Osteoblast (primary cell): Measurements from ENCODE around the gene GAB2. TPM values are rescaled to one million over a fixed set of nuclear protein-coding genes. Genes with fewer than 3 reads are reported as not detected.

Experiments used
- DNase-seq: peaks from one replicate; pipeline ENCODE4 v3.0.0; 2011; ENCODE audit warnings: low spot score, mixed read lengths; ENCODE audit not compliant: insufficient read length; ENCODE audit errors: missing footprints
- H2AFZ ChIP-seq: 2 replicates; pipeline ENCODE4 v1.6.0; 2011; ENCODE audit warnings: mild to moderate bottlenecking, low read length
- H3K27ac ChIP-seq: 2 replicates; pipeline ENCODE4 v1.5.1; 2011; ENCODE audit warnings: mild to moderate bottlenecking, low read depth, low read length, moderate library complexity
- H3K27me3 ChIP-seq: 2 replicates; pipeline ENCODE4 v1.6.0; 2012; ENCODE audit warnings: mild to moderate bottlenecking, control low read depth, inconsistent platforms, low read length, moderate library complexity; ENCODE audit not compliant: insufficient read depth
- H3K36me3 ChIP-seq: 2 replicates; pipeline ENCODE4 v1.5.1; 2011; ENCODE audit warnings: mild to moderate bottlenecking, low read length, control low read depth, moderate library complexity; ENCODE audit not compliant: insufficient read depth
- H3K4me1 ChIP-seq: 2 replicates; pipeline ENCODE4 v1.5.1; 2011; ENCODE audit warnings: mild to moderate bottlenecking, low read length, control low read depth, moderate library complexity; ENCODE audit not compliant: insufficient read depth
- H3K4me2 ChIP-seq: 2 replicates; pipeline ENCODE4 v1.6.0; 2011; ENCODE audit warnings: mild to moderate bottlenecking, low read length; ENCODE audit not compliant: insufficient read depth
- H3K4me3 ChIP-seq: fragments of 200-600 bp; sonication (generic); 3 replicates; pipeline ENCODE4 v1.5.1; 2012; ENCODE audit warnings: mild to moderate bottlenecking, low read length, inconsistent platforms; ENCODE audit not compliant: insufficient read depth
- H3K79me2 ChIP-seq: 2 replicates; pipeline ENCODE4 v1.6.0; 2012; ENCODE audit warnings: mild to moderate bottlenecking, low read length, control low read depth, inconsistent platforms; ENCODE audit not compliant: insufficient read depth
- H3K9me3 ChIP-seq: 2 replicates; pipeline ENCODE4 v1.5.1; 2011; ENCODE audit warnings: low read depth, low read length, control low read depth
- H4K20me1 ChIP-seq: 2 replicates; pipeline ENCODE4 v1.6.0; 2012; ENCODE audit warnings: mild to moderate bottlenecking, low read length, control low read depth; ENCODE audit not compliant: insufficient read depth
- CTCF ChIP-seq: IDR thresholded peaks from 2 replicates; pipeline ENCODE4 v1.5.1; 2011; ENCODE audit warnings: mild to moderate bottlenecking, low read depth, low read length, moderate library complexity; ENCODE audit errors: extremely low read depth
- total RNA-seq: library from RNA; depleted of rRNA; stranded (reverse); fragments of >200 nt; gene quantifications from 2 replicates; pipeline ENCODE4 v1.2.3, GENCODE V29; 2012

The GAB2 gene
- total RNA-seq, 1 donor, result 18.5 TPM

- no peak overlapping the region for H2AFZ ChIP-seq
- no peaks in the 10 kb centered on the region for H3K36me3 ChIP-seq
- no peak overlapping the region for H3K27ac ChIP-seq
- H3K4me1 ChIP-seq, result no peaks in the 10 kb centered on the region
- H3K4me2 ChIP-seq, result no peak overlapping the region
- H4K20me1 ChIP-seq, result peaks cover 8% of the 10 kb centered on the region
- no peak overlapping the region for H3K4me3 ChIP-seq
- no peak for TF ChIP-seq CTCF
- no peak for DNase-seq
- H3K79me2 ChIP-seq, result peaks cover 8% of the 10 kb centered on the region
- no peaks in the 10 kb centered on the region for H3K9me3 ChIP-seq
- H3K27me3 ChIP-seq, result no peaks in the 10 kb centered on the region
Observed at GRCh38 chr11:78397398-78397797, 20.2 kb downstream of the GAB2 start.

GRCh38 chr11:78395597-78395996 is 22.0 kb downstream of the GAB2 start:
- H3K9me3 ChIP-seq, result no peaks in the 10 kb centered on the region
- H3K4me3 ChIP-seq, result no peak overlapping the region
- no peak overlapping the region for H2AFZ ChIP-seq
- H3K36me3 ChIP-seq, result no peaks in the 10 kb centered on the region
- H3K27ac ChIP-seq, result no peak overlapping the region
- DNase-seq, result no peak
- H4K20me1 ChIP-seq, result peaks cover 8% of the 10 kb centered on the region
- no peaks in the 10 kb centered on the region for H3K27me3 ChIP-seq
- H3K4me1 ChIP-seq, result no peaks in the 10 kb centered on the region
- no peak overlapping the region for H3K4me2 ChIP-seq
- TF ChIP-seq CTCF, result no peak
- peaks cover 12% of the 10 kb centered on the region for H3K79me2 ChIP-seq

GRCh38 chr11:78392854-78393253 is 24.8 kb downstream of the GAB2 start:
- Histone ChIP-seq H3K36me3 (no peaks in the 10 kb centered on the region), H2AFZ (no peak overlapping the region)

GRCh38 chr11:78391424-78391823 is 26.2 kb downstream of the GAB2 start:
- Histone ChIP-seq H3K79me2 (peaks cover 9% of the 10 kb centered on the region), H3K9me3 (no peaks in the 10 kb centered on the region), H3K27ac (no peak overlapping the region), H3K4me1 (no peaks in the 10 kb centered on the region), H2AFZ (no peak overlapping the region), H3K4me2 (no peak overlapping the region), H3K4me3 (no peak overlapping the region), H3K27me3 (no peaks in the 10 kb centered on the region), H3K36me3 (no peaks in the 10 kb centered on the region), H4K20me1 (peaks cover 10% of the 10 kb centered on the region)
- TF ChIP-seq CTCF, result no peak
- no peak for DNase-seq

More at GRCh38 chr11:78392854-78393253, 24.8 kb downstream of the GAB2 start:
- no peaks in the 10 kb centered on the region for H3K27me3 ChIP-seq
- no peak for TF ChIP-seq CTCF
- H3K79me2 ChIP-seq, result peaks cover 9% of the 10 kb centered on the region
- H3K27ac ChIP-seq, result no peak overlapping the region
- H3K4me1 ChIP-seq, result no peaks in the 10 kb centered on the region
- no peak overlapping the region for H3K4me3 ChIP-seq
- DNase-seq, result no peak
- H3K4me2 ChIP-seq, result no peak overlapping the region
- H3K9me3 ChIP-seq, result no peaks in the 10 kb centered on the region
- peaks cover 10% of the 10 kb centered on the region for H4K20me1 ChIP-seq
